ENCODE results near the gene PPP3CA. TPM values are rescaled to one million over a fixed set of nuclear protein-coding genes. Genes with fewer than 3 reads are reported as not detected.

PPP3CA gene
- total and polyA plus RNA-seq, 2 of the 13 experiments (the other 11 are each of a cell fraction or from before 2014, with no cell fraction given): 4.8 to 13.2 TPM

- no peak for TF ChIP-seq ARID5B (CRISPR knock-in tag; IDR thresholded peaks at IDR 0.05)
- no peak for TF ChIP-seq ZNF691 (CRISPR knock-in tag; IDR thresholded peaks at IDR 0.05; ENCODE audit: borderline replicate concordance, low read depth)
- TF ChIP-seq ZHX1 (CRISPR knock-in tag; IDR thresholded peaks at IDR 0.05; ENCODE audit: low read depth): no peak
- no peak for TF ChIP-seq ZNF687 (CRISPR knock-in tag; IDR thresholded peaks at IDR 0.05)
- no peak for TF ChIP-seq ZNF598 (CRISPR knock-in tag; IDR thresholded peaks at IDR 0.05; ENCODE audit: borderline replicate concordance)
- no peak for TF ChIP-seq TGIF2 (CRISPR knock-in tag; IDR thresholded peaks at IDR 0.05)
- TF ChIP-seq KDM6A (CRISPR knock-in tag; IDR thresholded peaks at IDR 0.05; ENCODE audit: low read depth): no peak
- TF ChIP-seq ZNF75D (CRISPR knock-in tag; IDR thresholded peaks at IDR 0.05; ENCODE audit: borderline replicate concordance): no peak
- TF ChIP-seq CHCHD3 (CRISPR knock-in tag; IDR thresholded peaks at IDR 0.05): no peak
These were observed at the start of gene PPP3CA (continued) for GRCh38 chr4:101347267-101347556.
